ENCODE measurements around the gene C9orf50. TPM values are rescaled to one million over a fixed set of nuclear protein-coding genes. Genes with fewer than 3 reads are reported as not detected.
"Not testable (repeated sequence)": the region's sequence is repeated elsewhere in the genome, so short reads cannot be mapped to it uniquely, and the experiment has no call there.

C9orf50 gene
- total RNA-seq, 1 donor from 2014 or later, result not detected

- no peaks in the 10 kb centered on the region for H3K9me3 Mint-ChIP-seq (ENCODE audit: unreplicated experiment)
- TF ChIP-seq, protein P1, sequence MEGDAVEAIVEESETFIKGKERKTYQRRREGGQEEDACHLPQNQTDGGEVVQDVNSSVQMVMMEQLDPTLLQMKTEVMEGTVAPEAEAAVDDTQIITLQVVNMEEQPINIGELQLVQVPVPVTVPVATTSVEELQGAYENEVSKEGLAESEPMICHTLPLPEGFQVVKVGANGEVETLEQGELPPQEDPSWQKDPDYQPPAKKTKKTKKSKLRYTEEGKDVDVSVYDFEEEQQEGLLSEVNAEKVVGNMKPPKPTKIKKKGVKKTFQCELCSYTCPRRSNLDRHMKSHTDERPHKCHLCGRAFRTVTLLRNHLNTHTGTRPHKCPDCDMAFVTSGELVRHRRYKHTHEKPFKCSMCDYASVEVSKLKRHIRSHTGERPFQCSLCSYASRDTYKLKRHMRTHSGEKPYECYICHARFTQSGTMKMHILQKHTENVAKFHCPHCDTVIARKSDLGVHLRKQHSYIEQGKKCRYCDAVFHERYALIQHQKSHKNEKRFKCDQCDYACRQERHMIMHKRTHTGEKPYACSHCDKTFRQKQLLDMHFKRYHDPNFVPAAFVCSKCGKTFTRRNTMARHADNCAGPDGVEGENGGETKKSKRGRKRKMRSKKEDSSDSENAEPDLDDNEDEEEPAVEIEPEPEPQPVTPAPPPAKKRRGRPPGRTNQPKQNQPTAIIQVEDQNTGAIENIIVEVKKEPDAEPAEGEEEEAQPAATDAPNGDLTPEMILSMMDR (IDR thresholded peaks at IDR 0.05), result no peak
- H3K36me3 Mint-ChIP-seq (ENCODE audit: unreplicated experiment), result peaks cover 13% of the 10 kb centered on the region
- peak overlapping the region; percentile 47 for H3K27ac Mint-ChIP-seq (ENCODE audit: unreplicated experiment)
- H3K27me3 Mint-ChIP-seq (ENCODE audit: unreplicated experiment), result no peaks in the 10 kb centered on the region
- H3K4me1 Mint-ChIP-seq (ENCODE audit: unreplicated experiment), result peaks cover 21% of the 10 kb centered on the region
- H3K4me3 Mint-ChIP-seq (ENCODE audit: unreplicated experiment), result peak overlapping the region; percentile 82
- no peak for DNase-seq (ENCODE audit: extremely low spot score, unreplicated experiment)
Observed at GRCh38 chr9:129640086-129640870, 19.4 kb upstream of the C9orf50 start.

GRCh38 chr9:129639756-129640085, 18.8 kb upstream of the C9orf50 start:
- Mint-ChIP-seq H3K4me1 (ENCODE audit: unreplicated experiment) (peaks cover 21% of the 10 kb centered on the region), H3K9me3 (ENCODE audit: unreplicated experiment) (no peaks in the 10 kb centered on the region), H3K4me3 (ENCODE audit: unreplicated experiment) (peak overlapping the region; percentile 82), H3K27me3 (ENCODE audit: unreplicated experiment) (no peaks in the 10 kb centered on the region), H3K36me3 (ENCODE audit: unreplicated experiment) (peaks cover 19% of the 10 kb centered on the region), H3K27ac (ENCODE audit: unreplicated experiment) (peak overlapping the region; percentile 47)
- no peak for DNase-seq (ENCODE audit: extremely low spot score, unreplicated experiment)
- TF ChIP-seq, protein P1 (IDR thresholded peaks at IDR 0.05), result no peak

DNA sequence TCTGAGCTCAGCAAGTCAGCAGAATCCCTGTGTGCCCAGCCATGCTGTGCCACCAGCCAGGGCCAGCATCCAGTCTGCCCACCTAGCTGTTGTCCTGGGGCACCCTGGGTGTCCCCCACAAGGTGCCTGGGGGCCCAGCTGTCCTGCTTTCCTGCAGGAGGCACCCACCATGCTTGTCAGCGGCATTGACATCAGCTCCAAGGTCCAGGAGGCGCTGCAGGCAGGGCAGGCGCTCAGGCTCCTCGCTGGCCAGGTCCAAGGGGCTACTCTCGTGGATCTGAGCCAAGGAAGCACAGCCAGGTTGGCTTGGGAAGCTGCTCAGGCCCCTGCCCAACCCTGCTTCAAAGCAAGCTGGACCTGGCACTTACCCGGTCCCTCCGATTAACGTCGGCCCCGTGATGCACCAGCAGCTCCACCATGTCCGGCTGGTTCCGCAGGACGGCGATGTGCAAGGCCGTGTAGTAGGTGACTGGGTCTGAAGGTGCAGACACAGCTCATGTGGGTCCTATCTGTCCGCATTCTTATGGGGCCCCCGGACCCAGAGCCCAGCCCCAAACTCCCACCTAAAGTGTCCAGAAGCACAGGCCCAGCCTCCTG, 18.2 kb upstream of the C9orf50 start:
- Mint-ChIP-seq H3K9me3 (ENCODE audit: unreplicated experiment) (no peaks in the 10 kb centered on the region), H3K36me3 (ENCODE audit: unreplicated experiment) (peaks cover 20% of the 10 kb centered on the region), H3K27me3 (ENCODE audit: unreplicated experiment) (no peaks in the 10 kb centered on the region), H3K4me3 (ENCODE audit: unreplicated experiment) (no peak overlapping the region), H3K27ac (ENCODE audit: unreplicated experiment) (no peak overlapping the region), H3K4me1 (ENCODE audit: unreplicated experiment) (peaks cover 21% of the 10 kb centered on the region)
- TF ChIP-seq, protein P1 (IDR thresholded peaks at IDR 0.05), result no peak
- DNase-seq (ENCODE audit: extremely low spot score, unreplicated experiment), result no peak

DNA sequence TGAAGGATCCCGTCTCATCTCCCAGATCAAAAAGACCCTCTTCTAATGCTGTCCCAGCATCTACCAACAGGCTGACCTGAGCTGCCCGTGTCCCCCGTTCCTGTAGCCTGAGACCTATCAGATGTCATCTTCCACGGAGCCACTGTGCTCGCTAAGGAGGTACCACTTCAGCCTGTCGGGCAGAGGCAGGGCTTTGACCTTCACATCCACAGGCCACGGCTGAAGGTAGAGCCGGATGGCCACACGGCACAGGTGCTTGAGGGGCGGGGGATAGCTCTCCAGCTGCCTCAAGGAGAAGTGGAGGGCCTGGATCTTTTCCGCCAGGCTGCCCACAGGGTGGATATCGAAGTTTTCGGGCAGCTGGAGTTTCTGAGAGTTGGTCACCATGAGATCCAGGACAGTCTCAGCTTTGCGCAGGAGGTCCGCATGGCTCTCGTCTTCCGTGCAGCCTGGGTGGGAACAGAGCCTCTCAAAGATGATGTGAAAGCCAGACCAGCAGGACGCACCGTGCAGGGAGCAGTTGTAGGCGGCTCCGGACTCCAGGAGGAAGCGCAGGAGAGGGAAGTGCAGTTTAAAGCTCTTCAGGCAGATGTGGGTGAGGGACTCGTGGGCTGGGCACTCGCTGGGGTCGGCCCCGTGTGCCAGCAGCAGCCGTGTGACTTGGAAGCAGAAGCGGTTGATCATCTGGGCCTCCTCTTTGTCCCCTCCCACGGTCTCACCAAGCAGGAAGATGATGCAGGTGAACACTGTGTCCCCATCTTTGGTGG, 17.0 kb upstream of the C9orf50 start:
- Mint-ChIP-seq H3K4me3 (ENCODE audit: unreplicated experiment) (peak overlapping the region; percentile 4), H3K27ac (ENCODE audit: unreplicated experiment) (no peak overlapping the region), H3K9me3 (ENCODE audit: unreplicated experiment) (no peaks in the 10 kb centered on the region), H3K36me3 (ENCODE audit: unreplicated experiment) (peaks cover 22% of the 10 kb centered on the region), H3K4me1 (ENCODE audit: unreplicated experiment) (peaks cover 21% of the 10 kb centered on the region), H3K27me3 (ENCODE audit: unreplicated experiment) (no peaks in the 10 kb centered on the region)
- TF ChIP-seq, protein P1 (IDR thresholded peaks at IDR 0.05), result no peak
- no peak for DNase-seq (ENCODE audit: extremely low spot score, unreplicated experiment)

GRCh38 chr9:129637102-129637501, 16.2 kb upstream of the C9orf50 start:
- DNase-seq (ENCODE audit: extremely low spot score, unreplicated experiment), result no peak
- no peaks in the 10 kb centered on the region for H3K27me3 Mint-ChIP-seq (ENCODE audit: unreplicated experiment)
- TF ChIP-seq, protein P1 (IDR thresholded peaks at IDR 0.05), result no peak
- H3K9me3 Mint-ChIP-seq (ENCODE audit: unreplicated experiment), result no peaks in the 10 kb centered on the region
- H3K36me3 Mint-ChIP-seq (ENCODE audit: unreplicated experiment), result peaks cover 24% of the 10 kb centered on the region
- H3K4me3 Mint-ChIP-seq (ENCODE audit: unreplicated experiment), result no peak overlapping the region
- peaks cover 24% of the 10 kb centered on the region for H3K4me1 Mint-ChIP-seq (ENCODE audit: unreplicated experiment)
- no peak overlapping the region for H3K27ac Mint-ChIP-seq (ENCODE audit: unreplicated experiment)

DNA sequence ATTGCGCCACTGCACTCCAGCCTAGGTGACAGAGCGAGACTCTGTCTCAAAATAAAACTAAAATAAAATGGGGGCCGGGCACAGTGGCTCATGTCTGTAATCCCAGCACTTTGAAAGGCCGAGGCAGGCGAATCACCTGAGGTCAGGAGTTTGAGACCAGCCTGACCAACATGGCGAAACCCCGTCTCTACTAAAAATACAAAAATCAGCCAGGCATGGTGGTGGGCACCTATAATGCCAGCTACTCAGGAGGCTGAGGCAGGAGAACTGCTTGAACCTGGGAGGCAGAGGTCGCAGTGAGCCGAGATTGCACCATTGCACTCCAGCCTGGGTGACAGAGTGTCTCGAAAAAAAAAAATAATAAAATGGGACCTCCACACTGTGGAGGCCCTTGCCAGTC, 15.4 kb upstream of the C9orf50 start:
- not testable (repeated sequence) for H3K9me3 Mint-ChIP-seq (ENCODE audit: unreplicated experiment); DNase-seq (ENCODE audit: extremely low spot score, unreplicated experiment); H3K4me3 Mint-ChIP-seq (ENCODE audit: unreplicated experiment); H3K27me3 Mint-ChIP-seq (ENCODE audit: unreplicated experiment); H3K27ac Mint-ChIP-seq (ENCODE audit: unreplicated experiment)
- H3K36me3 Mint-ChIP-seq (ENCODE audit: unreplicated experiment), result peaks cover 24% of the 10 kb centered on the region
- peaks cover 30% of the 10 kb centered on the region for H3K4me1 Mint-ChIP-seq (ENCODE audit: unreplicated experiment)
